Effector memory CD8-positive, alpha-beta T cell (primary cell): ENCODE results near the gene ADH7.

Experiments
- ATAC-seq: fragments of 150-1000 bp; cut with Tn5 transposase; replicated peaks from 2 replicates; pipeline ENCODE4 v1.10.0; 2021; ENCODE audit warnings: mild to moderate bottlenecking, moderate library complexity
- DNase-seq, 3 experiments: peaks; one replicate each; pipeline ENCODE4 v3.0.0; 2021
- H3K27ac Mint-ChIP-seq, 2 donors: one replicate each; pipeline ENCODE4 v1.8.0; 2022; ENCODE audit warnings: mild to moderate bottlenecking in 2 of 2, mixed read lengths in 2 of 2, moderate library complexity in 2 of 2
- H3K27me3 Mint-ChIP-seq, 2 donors: one replicate each; pipeline ENCODE4 v1.8.0; 2022; ENCODE audit warnings: mixed read lengths in 2 of 2
- H3K36me3 Mint-ChIP-seq: one replicate; pipeline ENCODE4 v1.8.0; 2022; ENCODE audit warnings: mild to moderate bottlenecking, moderate library complexity, mixed read lengths; ENCODE audit not compliant: insufficient read depth
- H3K4me1 Mint-ChIP-seq, 2 donors: one replicate each; pipeline ENCODE4 v1.8.0; 2022; ENCODE audit warnings: low read depth in 2 of 2, mixed read lengths in 2 of 2
- H3K4me3 Mint-ChIP-seq, 2 donors: one replicate each; pipeline ENCODE4 v1.8.0; 2022; ENCODE audit warnings: mild to moderate bottlenecking in 2 of 2, mixed read lengths in 2 of 2, moderate library complexity in 2 of 2
- H3K9me3 Mint-ChIP-seq, 2 donors: one replicate each; pipeline ENCODE4 v1.8.0; 2022; ENCODE audit warnings: mixed read lengths in 2 of 2
- total RNA-seq, 9 experiments: gene quantifications; one replicate each; lab custom pipeline; 2026; lab: John Stamatoyannopoulos, UW

ADH7 gene
- total RNA-seq = 0 to 0.21 (median 0) reads per million in 9 experiments

- Mint-ChIP-seq H3K27ac (no peak within 1 kb of the TSS), H3K4me3 (no peak within 1 kb of the TSS), H3K9me3 (no peaks in the 10 kb centered on the region), H3K4me1 (no peaks in the 10 kb centered on the region), H3K27me3 (peaks cover 26 to 36% of the 10 kb centered on the region in 2 donors), H3K36me3 (no peaks in the 10 kb centered on the region)
- ATAC-seq = no peak
- no peak for DNase-seq
Measured at GRCh38 chr4:99435154-99435553, at the start of gene ADH7. Gene ADH7 (minus strand): TSS chr4:99435342. CDS start chr4:99435233, 109 bp downstream.

- Mint-ChIP-seq H3K27ac (no peak overlapping the region), H3K27me3 (peaks cover 5 to 11% of the 10 kb centered on the region in 2 donors), H3K36me3 (no peaks in the 10 kb centered on the region), H3K4me3 (no peak overlapping the region), H3K9me3 (peaks cover 8 to 11% of the 10 kb centered on the region in 2 donors), H3K4me1 (no peaks in the 10 kb centered on the region)
- no peak for ATAC-seq
- no peak for DNase-seq
Measured at GRCh38 chr4:99483636-99484035, 48.5 kb upstream of the ADH7 start.

GRCh38 chr4:99473131-99473530 is 38.0 kb upstream of the ADH7 start:
- Mint-ChIP-seq H3K36me3 (no peaks in the 10 kb centered on the region), H3K27me3 (peaks cover 21% of the 10 kb centered on the region in 2 donors), H3K9me3 (no peaks in the 10 kb centered on the region), H3K27ac (no peak overlapping the region), H3K4me3 (no peak overlapping the region), H3K4me1 (no peaks in the 10 kb centered on the region)
- DNase-seq = no peak
- no peak for ATAC-seq

GRCh38 chr4:99471896-99472295 is 36.8 kb upstream of the ADH7 start:
- Mint-ChIP-seq H3K4me1 (no peaks in the 10 kb centered on the region), H3K27me3 (peaks cover 33% of the 10 kb centered on the region in 2 donors), H3K27ac (no peak overlapping the region), H3K36me3 (no peaks in the 10 kb centered on the region), H3K9me3 (no peaks in the 10 kb centered on the region), H3K4me3 (no peak overlapping the region)
- ATAC-seq = no peak
- no peak for DNase-seq

GRCh38 chr4:99471349-99471748 is 36.2 kb upstream of the ADH7 start:
- peaks cover 37 to 38% of the 10 kb centered on the region in 2 donors for H3K27me3 Mint-ChIP-seq
- H3K4me3 Mint-ChIP-seq = no peak overlapping the region
- H3K4me1 Mint-ChIP-seq = no peaks in the 10 kb centered on the region
- H3K9me3 Mint-ChIP-seq = no peaks in the 10 kb centered on the region
- H3K36me3 Mint-ChIP-seq = no peaks in the 10 kb centered on the region
- no peak overlapping the region for H3K27ac Mint-ChIP-seq
- no peak for DNase-seq
- ATAC-seq = no peak

GRCh38 chr4:99468889-99469288 is 33.7 kb upstream of the ADH7 start:
- no peaks in the 10 kb centered on the region for H3K4me1 Mint-ChIP-seq
- H3K27ac Mint-ChIP-seq = no peak overlapping the region
- peaks cover 41 to 42% of the 10 kb centered on the region in 2 donors for H3K27me3 Mint-ChIP-seq
- H3K36me3 Mint-ChIP-seq = no peaks in the 10 kb centered on the region
- DNase-seq (no peak), ATAC-seq (no peak)
- no peak overlapping the region for H3K4me3 Mint-ChIP-seq
- H3K9me3 Mint-ChIP-seq = no peaks in the 10 kb centered on the region

GRCh38 chr4:99467887-99468286 is 32.7 kb upstream of the ADH7 start:
- no peak for DNase-seq
- Mint-ChIP-seq H3K36me3 (no peaks in the 10 kb centered on the region), H3K27ac (no peak overlapping the region)

GRCh38 chr4:99463566-99463965 is 28.4 kb upstream of the ADH7 start:
- Mint-ChIP-seq H3K9me3 (no peaks in the 10 kb centered on the region), H3K4me3 (no peak overlapping the region), H3K27ac (no peak overlapping the region), H3K36me3 (no peaks in the 10 kb centered on the region), H3K4me1 (no peaks in the 10 kb centered on the region), H3K27me3 (peaks cover 33 to 46% of the 10 kb centered on the region in 2 donors)
- no peak for ATAC-seq
- no peak for DNase-seq

More at GRCh38 chr4:99467887-99468286, 32.7 kb upstream of the ADH7 start:
- no peak for ATAC-seq
- peaks cover 44% of the 10 kb centered on the region in 2 donors for H3K27me3 Mint-ChIP-seq
- H3K4me3 Mint-ChIP-seq = no peak overlapping the region
- H3K9me3 Mint-ChIP-seq = no peaks in the 10 kb centered on the region
- H3K4me1 Mint-ChIP-seq = no peaks in the 10 kb centered on the region

- ATAC-seq (peak; percentile 72), DNase-seq (peak; percentile 18 to 35 (median 24))
- no peaks in the 10 kb centered on the region for H3K9me3 Mint-ChIP-seq
- H3K4me3 Mint-ChIP-seq = no peak overlapping the region
- no peaks in the 10 kb centered on the region for H3K4me1 Mint-ChIP-seq
- H3K27me3 Mint-ChIP-seq = peaks cover 27 to 46% of the 10 kb centered on the region in 2 donors
- H3K36me3 Mint-ChIP-seq = no peaks in the 10 kb centered on the region
- H3K27ac Mint-ChIP-seq = no peak overlapping the region
Measured at GRCh38 chr4:99462875-99463464, 27.8 kb upstream of the ADH7 start.

GRCh38 chr4:99461623-99462401 is 26.7 kb upstream of the ADH7 start:
- ATAC-seq (no peak), DNase-seq (no peak)
- Mint-ChIP-seq H3K9me3 (no peaks in the 10 kb centered on the region), H3K4me3 (no peak overlapping the region), H3K27me3 (peaks cover 22 to 43% of the 10 kb centered on the region in 2 donors), H3K4me1 (no peaks in the 10 kb centered on the region), H3K27ac (no peak overlapping the region), H3K36me3 (no peaks in the 10 kb centered on the region)

- Mint-ChIP-seq H3K4me3 (no peak overlapping the region), H3K9me3 (no peaks in the 10 kb centered on the region), H3K4me1 (no peaks in the 10 kb centered on the region), H3K36me3 (no peaks in the 10 kb centered on the region), H3K27me3 (peaks cover 29 to 49% of the 10 kb centered on the region in 2 donors), H3K27ac (no peak overlapping the region)
- ATAC-seq (no peak), DNase-seq (no peak)
Measured at GRCh38 chr4:99459546-99460042, 24.5 kb upstream of the ADH7 start.

- Mint-ChIP-seq H3K36me3 (no peaks in the 10 kb centered on the region), H3K9me3 (no peaks in the 10 kb centered on the region), H3K4me1 (no peaks in the 10 kb centered on the region), H3K27me3 (peaks cover 29 to 48% of the 10 kb centered on the region in 2 donors), H3K4me3 (no peak overlapping the region), H3K27ac (no peak overlapping the region)
- DNase-seq (no peak), ATAC-seq (no peak)
Measured at GRCh38 chr4:99458911-99459447, 23.8 kb upstream of the ADH7 start.

- H3K9me3 Mint-ChIP-seq = peaks cover 2 to 7% of the 10 kb centered on the region in 2 donors
- H3K36me3 Mint-ChIP-seq = no peaks in the 10 kb centered on the region
- no peak for DNase-seq
- no peak overlapping the region for H3K27ac Mint-ChIP-seq
- ATAC-seq = no peak
- H3K4me1 Mint-ChIP-seq = no peaks in the 10 kb centered on the region
- peaks cover 38 to 57% of the 10 kb centered on the region in 2 donors for H3K27me3 Mint-ChIP-seq
- H3K4me3 Mint-ChIP-seq = no peak overlapping the region
Measured at GRCh38 chr4:99457676-99458075, 22.5 kb upstream of the ADH7 start.
